ENCODE data around the gene KARS1. TPM values are rescaled to one million over a fixed set of nuclear protein-coding genes. Genes with fewer than 3 reads are reported as not detected.

KARS1 gene
- total RNA-seq, 1 experiment from 2014 or later, result 119 TPM

DNA sequence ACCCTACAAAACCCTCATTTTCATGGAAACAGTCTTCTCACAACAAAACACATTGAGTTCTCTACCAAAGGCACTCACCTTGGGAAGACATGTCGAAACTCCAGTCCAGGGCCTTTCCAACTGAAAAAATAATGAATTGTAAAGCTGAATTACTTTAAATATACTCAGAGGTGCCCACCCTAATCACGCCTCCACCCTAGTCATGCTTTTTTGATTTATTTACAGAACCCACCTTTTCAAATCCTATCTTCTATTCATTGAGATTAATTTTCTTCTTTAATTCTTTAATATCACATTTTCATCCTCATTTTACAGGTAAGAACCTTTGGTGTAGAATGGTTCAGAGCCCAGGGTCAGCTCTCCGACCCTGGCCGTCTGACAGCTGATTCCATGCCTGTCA lies 29.4 kb upstream of the KARS1 start, which contains the start of gene CPHXL2:
TSS of gene CPHXL2 (minus strand) at position 101 of the 400 bp plus-strand sequence. CDS start at position 91, 10 bp downstream.
- in situ Hi-C loops (cut with HindIII; ENCODE audit: low pct_unique_long_range_greater_than_20kb, low sequenced_read_pairs) (no loop called here), intact Hi-C loops (cut with micrococcal nuclease; ENCODE audit: unreplicated experiment) (no loop called here)
- CTCF ChIA-PET, result no interaction called here
- Histone ChIP-seq H3K36me3 (ENCODE audit: control insufficient read depth, insufficient read depth, low read length) (no peaks in the 10 kb centered on the region), H3K4me3 (ENCODE audit: low read depth in 2 of 2, low read length in 2 of 2) (no peak within 1 kb of the TSS), H3K27me3 (ENCODE audit: control insufficient read depth, insufficient read depth, low read length) (no peaks in the 10 kb centered on the region), H3K9me3 (ENCODE audit: control insufficient read depth, insufficient read depth, low read depth, low read length) (no peaks in the 10 kb centered on the region), H3K4me1 (ENCODE audit: control insufficient read depth, insufficient read depth, low read length) (no peaks in the 10 kb centered on the region), H3K27ac (ENCODE audit: low read length) (no peak within 1 kb of the TSS)
- no peak for TF ChIP-seq REST (IDR thresholded peaks at IDR 0.05; ENCODE audit: insufficient read depth in 1 of 2, low read depth in 2 of 2, low read length in 1 of 2)
- POLR2A ChIA-PET, result no interaction called here
- no TSS peak for BruUV-seq (replicated peaks)
- DNase-seq (ENCODE audit: low read depth, low spot score) (no peak), ATAC-seq (no peak)

GRCh38 chr16:75667503-75667902 lies 20.0 kb upstream of the KARS1 start:
- TF ChIP-seq POLR2AphosphoS5 (IDR thresholded peaks at IDR 0.05; ENCODE audit: low read depth, low read length) (no peak), TCF7L2 (IDR thresholded peaks at IDR 0.05; ENCODE audit: low read depth, low read length) (no peak), SIN3A (IDR thresholded peaks at IDR 0.05; ENCODE audit: borderline replicate concordance, insufficient read depth, low read depth, low read length) (no peak), REST (IDR thresholded peaks at IDR 0.05; ENCODE audit: insufficient read depth in 1 of 2, low read depth in 2 of 2, low read length in 1 of 2) (no peak)
- TF ChIP-seq, protein P1, sequence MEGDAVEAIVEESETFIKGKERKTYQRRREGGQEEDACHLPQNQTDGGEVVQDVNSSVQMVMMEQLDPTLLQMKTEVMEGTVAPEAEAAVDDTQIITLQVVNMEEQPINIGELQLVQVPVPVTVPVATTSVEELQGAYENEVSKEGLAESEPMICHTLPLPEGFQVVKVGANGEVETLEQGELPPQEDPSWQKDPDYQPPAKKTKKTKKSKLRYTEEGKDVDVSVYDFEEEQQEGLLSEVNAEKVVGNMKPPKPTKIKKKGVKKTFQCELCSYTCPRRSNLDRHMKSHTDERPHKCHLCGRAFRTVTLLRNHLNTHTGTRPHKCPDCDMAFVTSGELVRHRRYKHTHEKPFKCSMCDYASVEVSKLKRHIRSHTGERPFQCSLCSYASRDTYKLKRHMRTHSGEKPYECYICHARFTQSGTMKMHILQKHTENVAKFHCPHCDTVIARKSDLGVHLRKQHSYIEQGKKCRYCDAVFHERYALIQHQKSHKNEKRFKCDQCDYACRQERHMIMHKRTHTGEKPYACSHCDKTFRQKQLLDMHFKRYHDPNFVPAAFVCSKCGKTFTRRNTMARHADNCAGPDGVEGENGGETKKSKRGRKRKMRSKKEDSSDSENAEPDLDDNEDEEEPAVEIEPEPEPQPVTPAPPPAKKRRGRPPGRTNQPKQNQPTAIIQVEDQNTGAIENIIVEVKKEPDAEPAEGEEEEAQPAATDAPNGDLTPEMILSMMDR (IDR thresholded peaks at IDR 0.05), result no peak
- intact Hi-C loops (cut with micrococcal nuclease; ENCODE audit: unreplicated experiment), result no loop called here
- no peak overlapping the region for H3K27ac ChIP-seq (ENCODE audit: low read length)
- ATAC-seq (no peak), DNase-seq (ENCODE audit: low read depth, low spot score) (no peak)
- no peaks in the 10 kb centered on the region for H3K9me3 ChIP-seq (ENCODE audit: control insufficient read depth, insufficient read depth, low read depth, low read length)
- H3K4me1 ChIP-seq (ENCODE audit: control insufficient read depth, insufficient read depth, low read length), result no peaks in the 10 kb centered on the region
- H3K36me3 ChIP-seq (ENCODE audit: control insufficient read depth, insufficient read depth, low read length), result no peaks in the 10 kb centered on the region
- ChIA-PET POLR2A (no interaction called here), CTCF (no interaction called here)
- no TSS peak for BruUV-seq (replicated peaks)
- H3K27me3 ChIP-seq (ENCODE audit: control insufficient read depth, insufficient read depth, low read length), result no peaks in the 10 kb centered on the region
- in situ Hi-C loops (cut with HindIII; ENCODE audit: low pct_unique_long_range_greater_than_20kb, low sequenced_read_pairs), result no loop called here
- H3K4me3 ChIP-seq (ENCODE audit: low read depth in 2 of 2, low read length in 2 of 2), result no peak overlapping the region
